Kidney (tissue), 14 donors: Measurements from ENCODE around the gene NFE2L1. TPM values are rescaled to one million over a fixed set of nuclear protein-coding genes. Genes with fewer than 3 reads are reported as not detected.
A peak's percentile ranks its signal among the peaks of the same experiment; 100 is the strongest.

ENCODE experiments used
- DNase-seq, 5 donors: peaks; one replicate each; pipeline ENCODE4 v3.0.0-alpha.2; 2013 to 2020
- FAIRE-seq: peaks from 2 replicates; lab custom pipeline; 2012; peaks lifted over from hg19 to GRCh38; lab: Jason Lieb, UNC
- H3K27ac ChIP-seq, 2 donors: one replicate each; pipeline ENCODE4 v1.7.0; 2013; ENCODE audit warnings: low read depth in 2 of 2, low read length in 2 of 2, inconsistent platforms in 1 of 2
- H3K27me3 ChIP-seq: one replicate; pipeline ENCODE4 v1.7.1; 2013; ENCODE audit warnings: low read length, inconsistent platforms; ENCODE audit not compliant: control insufficient read depth, insufficient read depth
- H3K36me3 ChIP-seq, 3 donors: one replicate each; pipeline versions ENCODE4 v1.7.0 to v1.7.1; 2013; ENCODE audit warnings: low read length in 3 of 3, control low read depth in 1 of 3, inconsistent platforms in 1 of 3; ENCODE audit not compliant: insufficient read depth in 3 of 3, control insufficient read depth in 2 of 3
- H3K4me1 ChIP-seq, 3 donors: one replicate each; pipeline versions ENCODE4 v1.7.0 to v1.7.1; 2013; ENCODE audit warnings: low read length in 3 of 3, inconsistent platforms in 1 of 3, low read depth in 1 of 3; ENCODE audit not compliant: control insufficient read depth in 2 of 3, insufficient read depth in 2 of 3
- H3K4me3 ChIP-seq, 3 donors: one replicate each; pipeline versions ENCODE4 v1.7.0 to v1.8.1; 2013; ENCODE audit warnings: low read length in 3 of 3, control low read depth in 1 of 3, inconsistent platforms in 1 of 3
- H3K9ac ChIP-seq, 3 donors: one replicate each; pipeline versions ENCODE4 v1.7.0 to v1.7.1; 2013; ENCODE audit warnings: low read length in 3 of 3, control low read depth in 1 of 3, inconsistent platforms in 1 of 3
- H3K9me3 ChIP-seq, 3 donors: one replicate each; pipeline versions ENCODE4 v1.7.0 to v1.7.1; 2013; ENCODE audit warnings: low read length in 3 of 3, control low read depth in 1 of 3, inconsistent platforms in 1 of 3; ENCODE audit not compliant: control insufficient read depth in 2 of 3, insufficient read depth in 1 of 3
- CTCF ChIP-seq: IDR thresholded peaks from 3 replicates; pipeline ENCODE4 v1.5.1; 2012; ENCODE audit warnings: mild to moderate bottlenecking, moderate library complexity, borderline replicate concordance; ENCODE audit not compliant: insufficient read depth; ENCODE audit errors: extremely low read depth
- intact Hi-C: fragments of 100-400 bp; cut with DNase I; formaldehyde crosslinking; loops from one replicate; pipeline ENCODE4 v1.11.1; 2022
- polyA plus RNA-seq: library from polyadenylated mRNA; stranded (reverse); fragments of 350-450 nt; fragmentation: Illumina TruSeq; extraction: RNeasy Lipid Tissue Mini Kit (QIAGEN cat#74804); gene quantifications from one replicate; pipeline ENCODE4 v1.2.3, GENCODE V29; 2014; ENCODE audit warnings: low read depth, low replicate concordance; ENCODE audit not compliant: insufficient read depth
- total RNA-seq: library from RNA; stranded (reverse); fragmentation: NEBNext Ultra II Directional; extraction: Animal tissue kit (Norgen Biotek cat#: 25700); gene quantifications from one replicate; pipeline ENCODE4 v1.2.1, GENCODE V29; 2021
- donor health status: control.
- donor health status: control.
- donor health status: control.
- donor health status: control.
- donor health status: control.
- donor health status: DM: yes; HTN: yes; CAD: no.
- donor health status: Normal renal cell carcinoma (clear cell type).

NFE2L1 gene
- total and polyA plus RNA-seq, 2 donors from 2014 or later = 146 to 254 TPM

- DNase-seq = peak in 3 of 5 donors; percentile 52 to 89 (median 60)
- H3K9ac ChIP-seq = peak within 1 kb of the TSS in 2 of 3 donors; percentile 1 to 56
- H3K27me3 ChIP-seq = no peaks in the 10 kb centered on the region
- H3K27ac ChIP-seq = peak within 1 kb of the TSS in 1 of 2 donors; percentile 14
- no peaks in the 10 kb centered on the region for H3K9me3 ChIP-seq
- intact Hi-C loops = no loop called here
- no peaks in the 10 kb centered on the region for H3K36me3 ChIP-seq
- FAIRE-seq = no peak
- peak within 1 kb of the TSS; percentile 36 to 69 (median 53) for H3K4me3 ChIP-seq
- TF ChIP-seq CTCF = peak; percentile 46
- peaks cover 0 to 11% (median 9%) of the 10 kb centered on the region in 3 donors for H3K4me1 ChIP-seq
Observed at GRCh38 chr17:48037036-48037837, 10.9 kb upstream of the NFE2L1 start, which contains the start of gene COPZ2. Gene COPZ2, minus strand, starts transcription at chr17:48037797. Its CDS starts 20 bp downstream, at chr17:48037777.

DNA sequence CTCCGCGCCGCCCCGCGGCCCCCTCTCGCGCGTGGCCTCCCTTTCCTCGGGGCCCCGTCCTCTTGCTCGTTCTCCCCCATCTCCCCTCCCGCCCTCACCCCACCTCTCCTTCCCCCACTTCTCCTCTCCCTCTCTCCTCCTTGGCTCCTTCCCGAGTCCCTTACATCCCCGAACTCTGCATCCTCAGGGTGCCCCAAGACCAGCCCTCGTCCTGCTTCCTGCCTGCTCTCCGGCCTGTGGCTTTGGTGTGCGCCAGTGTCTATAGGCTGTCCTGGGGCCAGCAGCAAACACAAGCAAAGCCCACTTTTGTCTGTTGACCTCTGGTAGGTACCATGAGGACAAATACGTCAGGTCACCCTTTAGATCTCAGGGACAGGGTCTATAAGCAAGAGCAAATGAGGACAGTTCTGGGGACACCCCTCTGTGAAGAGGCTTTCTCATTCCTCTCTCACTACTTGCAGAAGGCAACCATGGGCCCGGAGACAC, 10.3 kb upstream of the NFE2L1 start:
- peak overlapping the region in 2 of 3 donors; percentile 5 to 28 for H3K4me3 ChIP-seq
- intact Hi-C loops = no loop called here
- no peak for FAIRE-seq
- H3K36me3 ChIP-seq = no peaks in the 10 kb centered on the region
- TF ChIP-seq CTCF = no peak
- no peak for DNase-seq
- no peaks in the 10 kb centered on the region for H3K27me3 ChIP-seq
- H3K27ac ChIP-seq = no peak overlapping the region
- no peaks in the 10 kb centered on the region for H3K9me3 ChIP-seq
- H3K9ac ChIP-seq = peak overlapping the region in 1 of 3 donors; percentile 22
- H3K4me1 ChIP-seq = peaks cover 0 to 11% (median 9%) of the 10 kb centered on the region in 3 donors

GRCh38 chr17:48038687-48039086, 9.5 kb upstream of the NFE2L1 start:
- intact Hi-C loops = no loop called here

More at GRCh38 chr17:48038687-48039086, 9.5 kb upstream of the NFE2L1 start:
- no peak overlapping the region for H3K4me3 ChIP-seq
- no peak overlapping the region for H3K27ac ChIP-seq
- H3K9me3 ChIP-seq = no peaks in the 10 kb centered on the region
- peaks cover 0 to 11% (median 9%) of the 10 kb centered on the region in 3 donors for H3K4me1 ChIP-seq
- H3K9ac ChIP-seq = no peak overlapping the region
- no peak for TF ChIP-seq CTCF
- no peaks in the 10 kb centered on the region for H3K27me3 ChIP-seq
- no peaks in the 10 kb centered on the region for H3K36me3 ChIP-seq
- DNase-seq (no peak), FAIRE-seq (no peak)
